Liver (tissue), 9 donors: ENCODE measurements around the gene NPNT. TPM values are rescaled to one million over a fixed set of nuclear protein-coding genes. Genes with fewer than 3 reads are reported as not detected.

ENCODE experiments used
- DNase-seq: peaks from one replicate; pipeline ENCODE4 v3.0.0-alpha.2; 2017; ENCODE audit warnings: low spot score
- H3K27ac ChIP-seq, 2 donors: one replicate each; pipeline ENCODE4 v1.7.0; 2013; ENCODE audit warnings: inconsistent platforms in 2 of 2, low read length in 2 of 2, control low read depth in 1 of 2, low read depth in 1 of 2, mild to moderate bottlenecking in 1 of 2
- H3K27me3 ChIP-seq, 4 donors: one replicate each; pipeline versions ENCODE4 v1.6.1 to v1.7.0; 2013; ENCODE audit warnings: low read length in 3 of 4, inconsistent platforms in 1 of 4, mild to moderate bottlenecking in 1 of 4, moderate library complexity in 1 of 4; ENCODE audit not compliant: control insufficient read depth in 4 of 4, insufficient read depth in 4 of 4
- H3K36me3 ChIP-seq, 4 donors: one replicate each; pipeline versions ENCODE4 v1.6.1 to v1.7.0; 2013; ENCODE audit warnings: low read length in 3 of 4, mild to moderate bottlenecking in 3 of 4, low read depth in 1 of 4, moderate library complexity in 1 of 4; ENCODE audit not compliant: control insufficient read depth in 4 of 4, insufficient read depth in 3 of 4
- H3K4me1 ChIP-seq, 4 donors: one replicate each; pipeline versions ENCODE4 v1.6.1 to v1.7.0; 2013; ENCODE audit warnings: low read length in 3 of 4, mild to moderate bottlenecking in 3 of 4, moderate library complexity in 1 of 4; ENCODE audit not compliant: control insufficient read depth in 4 of 4, insufficient read depth in 4 of 4
- H3K4me3 ChIP-seq, 3 donors: one replicate each; pipeline versions ENCODE4 v1.6.1 to v1.7.0; 2013; ENCODE audit warnings: low read length in 3 of 3, control low read depth in 1 of 3, low read depth in 1 of 3, mild to moderate bottlenecking in 1 of 3
- H3K9ac ChIP-seq, 2 donors: one replicate each; pipeline ENCODE4 v1.7.0; 2013; ENCODE audit warnings: low read length in 2 of 2, mild to moderate bottlenecking in 2 of 2, moderate library complexity in 2 of 2, control low read depth in 1 of 2, low read depth in 1 of 2
- H3K9me3 ChIP-seq, 4 donors: one replicate each; pipeline versions ENCODE4 v1.6.1 to v1.7.0; 2013; ENCODE audit warnings: low read length in 3 of 4; ENCODE audit not compliant: control insufficient read depth in 4 of 4
- ATF3 ChIP-seq: IDR thresholded peaks from 2 replicates; pipeline ENCODE4 v1.6.1; 2016; ENCODE audit warnings: antibody characterized with exemption
- EGR1 ChIP-seq, 2 donors: IDR thresholded peaks; 2 replicates each; pipeline ENCODE4 v1.6.1; 2016 to 2018; ENCODE audit warnings: antibody characterized with exemption in 2 of 2, low read depth in 2 of 2
- FOXA1 ChIP-seq: IDR thresholded peaks from 2 replicates; pipeline ENCODE4 v1.6.1; 2016; ENCODE audit warnings: antibody characterized with exemption
- FOXA2 ChIP-seq: IDR thresholded peaks from 2 replicates; pipeline ENCODE4 v1.6.1; 2016; ENCODE audit warnings: antibody characterized with exemption
- GABPA ChIP-seq, 2 donors: IDR thresholded peaks in 1 of 2; conservative IDR thresholded peaks in 1 of 2; 2 replicates each; pipeline ENCODE4 v1.6.1; 2016; ENCODE audit warnings: antibody characterized with exemption in 2 of 2, mild to moderate bottlenecking in 1 of 2, moderate library complexity in 1 of 2
- HNF4A ChIP-seq, 2 donors: conservative IDR thresholded peaks; 2 replicates each; pipeline ENCODE4 v1.6.1; 2016; ENCODE audit warnings: antibody characterized with exemption in 2 of 2, mild to moderate bottlenecking in 2 of 2
- HNF4G ChIP-seq: IDR thresholded peaks from 2 replicates; pipeline ENCODE4 v1.6.1; 2016; ENCODE audit warnings: antibody characterized with exemption
- JUND ChIP-seq, 2 donors: IDR thresholded peaks; 2 replicates each; pipeline ENCODE4 v1.6.1; 2016; ENCODE audit warnings: antibody characterized with exemption in 2 of 2
- NR2F2 ChIP-seq: IDR thresholded peaks from 2 replicates; pipeline ENCODE4 v1.6.1; 2016; ENCODE audit warnings: antibody characterized with exemption
- RAD21 ChIP-seq, 2 donors: IDR thresholded peaks; 2 replicates each; pipeline ENCODE4 v1.6.1; 2016; ENCODE audit warnings: antibody characterized with exemption in 2 of 2, mild to moderate bottlenecking in 2 of 2
- RXRA ChIP-seq, 2 donors: IDR thresholded peaks; 2 replicates each; pipeline ENCODE4 v1.6.1; 2017 to 2018; ENCODE audit warnings: antibody characterized with exemption in 2 of 2, mild to moderate bottlenecking in 1 of 2
- SP1 ChIP-seq: IDR thresholded peaks from 2 replicates; pipeline ENCODE4 v1.6.1; 2018; ENCODE audit warnings: antibody characterized with exemption, mild to moderate bottlenecking
- TAF1 ChIP-seq: conservative IDR thresholded peaks from 2 replicates; pipeline ENCODE4 v1.6.1; 2016; ENCODE audit warnings: antibody characterized with exemption, mild to moderate bottlenecking
- YY1 ChIP-seq: IDR thresholded peaks from 2 replicates; pipeline ENCODE4 v1.6.1; 2016; ENCODE audit warnings: antibody characterized with exemption, mild to moderate bottlenecking
- ZBTB33 ChIP-seq: IDR thresholded peaks from 2 replicates; pipeline ENCODE4 v1.6.1; 2016; ENCODE audit warnings: antibody characterized with exemption
- WGBS: extraction: QIAGEN DNeasy Blood & Tissue Kit; methylation state at CpG from one replicate; pipeline ENCODE4 v1.1.7; 2013; 5-methylcytosine and 5-hydroxymethylcytosine counted together
- polyA plus RNA-seq, 2 donors: library from polyadenylated mRNA; stranded (reverse) in 1 of 2; unstranded in 1 of 2; fragments of 200-250 nt in 1 of 2; fragments of >200 nt in 1 of 2; fragmentation: Nextera tagmentation in 1 of 2; extraction: Ambion mirVana in 1 of 2; gene quantifications; one replicate each; pipeline versions ENCODE4 v1.2.1 to v1.2.3, GENCODE V29; 2013 to 2015
- total RNA-seq, 2 donors: library from RNA; depleted of rRNA; stranded (reverse); fragments of >200 nt; gene quantifications; one replicate each; pipeline ENCODE4 v1.2.3, GENCODE V29; 2014
- TF ChIP-seq, protein P1 (sequence below): IDR thresholded peaks from 2 replicates; pipeline ENCODE4 v1.6.1; 2016; ENCODE audit warnings: antibody characterized with exemption, mild to moderate bottlenecking
- donor health status: healthy.
- donor health status: healthy.
- donor health status: healthy.
- donor health status: healthy.
- donor health status: healthy.

Gene NPNT
- total and polyA plus RNA-seq, 4 donors: 1.3 to 4.4 (median 2.0) TPM

DNA sequence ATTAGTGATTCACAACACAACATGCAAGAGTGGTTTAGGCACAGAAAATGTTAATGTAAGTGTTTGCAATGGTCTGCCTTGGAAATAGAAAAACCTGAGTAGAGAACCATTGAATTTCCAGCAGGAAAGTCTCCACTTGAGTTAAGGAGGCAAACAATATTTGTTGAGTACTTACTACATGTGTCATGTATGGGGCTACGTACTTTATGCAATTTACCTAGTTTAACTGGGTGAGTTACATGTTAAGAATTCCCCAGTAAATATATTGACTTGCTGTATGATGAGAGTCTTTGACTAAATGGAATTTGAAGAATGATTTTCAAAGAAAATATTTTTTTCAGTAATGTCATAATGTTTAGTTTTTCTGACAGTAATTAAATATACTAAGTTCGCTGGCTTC, 7.8 kb upstream of the NPNT start:
- no peak for DNase-seq
- Histone ChIP-seq H3K4me3 (no peak overlapping the region), H3K27ac (no peak overlapping the region), H3K9me3 (no peaks in the 10 kb centered on the region), H3K4me1 (no peaks in the 10 kb centered on the region), H3K36me3 (no peaks in the 10 kb centered on the region), H3K9ac (no peak overlapping the region), H3K27me3 (peaks cover 0 to 4% (median 0%) of the 10 kb centered on the region in 4 donors)
- TF ChIP-seq RXRA (IDR thresholded peaks at IDR 0.05) (no peak), TAF1 (no peak), ZBTB33 (no peak), YY1 (no peak), RAD21 (IDR thresholded peaks at IDR 0.05) (no peak), HNF4G (no peak), SP1 (no peak)
- 78% methylated on average over 2 of the region's 2 CpGs for WGBS

DNA sequence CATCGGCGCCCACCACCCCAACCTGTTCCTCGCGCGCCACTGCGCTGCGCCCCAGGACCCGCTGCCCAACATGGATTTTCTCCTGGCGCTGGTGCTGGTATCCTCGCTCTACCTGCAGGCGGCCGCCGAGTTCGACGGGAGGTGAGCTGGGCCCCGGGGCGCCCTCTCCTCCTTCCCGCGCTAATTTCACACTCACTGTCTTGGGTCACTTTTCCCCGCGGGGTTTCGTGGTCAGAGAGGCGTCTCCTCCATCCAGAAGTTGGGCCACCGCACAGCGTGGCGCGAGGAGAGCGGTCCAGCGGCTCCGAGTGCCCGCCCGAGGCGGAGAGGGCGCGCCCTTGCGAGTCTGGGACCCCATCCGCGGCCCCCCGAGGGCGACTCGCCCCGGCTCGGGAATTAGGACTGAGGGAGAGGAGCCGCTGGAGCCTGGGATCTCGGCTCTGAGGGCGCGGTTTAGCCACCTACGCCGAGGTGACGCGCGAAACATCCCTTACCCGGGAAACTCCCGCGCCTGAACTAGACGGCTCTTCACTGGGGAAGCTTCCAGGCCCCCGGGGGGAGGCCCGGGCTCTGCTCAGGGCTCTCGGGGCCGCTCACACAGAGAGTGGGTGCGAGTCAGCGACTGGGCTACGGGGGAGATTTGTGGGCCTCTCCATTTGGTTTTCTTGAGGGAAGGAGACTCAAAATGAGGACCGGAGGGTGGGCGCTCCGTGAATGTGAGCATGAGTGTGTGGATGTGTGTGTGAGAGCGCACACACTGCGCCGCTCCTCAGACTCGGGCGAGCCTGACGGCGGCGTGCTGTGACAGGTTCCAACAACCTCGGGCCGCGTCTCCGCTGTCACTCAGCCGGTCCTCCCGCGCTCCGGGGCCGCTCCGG, 551 bp downstream of the NPNT start:
- Histone ChIP-seq H3K9me3 (no peaks in the 10 kb centered on the region), H3K4me1 (peaks cover 0 to 16% (median 5%) of the 10 kb centered on the region in 4 donors), H3K4me3 (peak overlapping the region in 2 of 3 donors; percentile 5 to 32), H3K27me3 (peaks cover 4 to 20% (median 5%) of the 10 kb centered on the region in 4 donors), H3K36me3 (no peaks in the 10 kb centered on the region), H3K9ac (no peak overlapping the region), H3K27ac (no peak overlapping the region)
- DNase-seq: no peak
- TF ChIP-seq ZBTB33 (no peak), SP1 (no peak), HNF4G (no peak), EGR1 (IDR thresholded peaks at IDR 0.05; ENCODE audit: low read depth in 2 of 2) (no peak)
- 2% methylated on average over 84 of the region's 84 CpGs for WGBS

GRCh38 chr4:105896461-105896942, 1.2 kb downstream of the NPNT start:
- H3K36me3 ChIP-seq: no peaks in the 10 kb centered on the region
- peaks cover 4 to 20% (median 5%) of the 10 kb centered on the region in 4 donors for H3K27me3 ChIP-seq
- H3K4me1 ChIP-seq: peaks cover 0 to 16% (median 5%) of the 10 kb centered on the region in 4 donors
- 4% methylated on average over 22 of the region's 22 CpGs for whole genome bisulfite sequencing
- no peak overlapping the region for H3K27ac ChIP-seq
- H3K9me3 ChIP-seq: no peaks in the 10 kb centered on the region
- DNase-seq: no peak
- no peak overlapping the region for H3K9ac ChIP-seq
- H3K4me3 ChIP-seq: peak overlapping the region in 2 of 3 donors; percentile 5 to 32
- TF ChIP-seq YY1 (no peak), NR2F2 (no peak), ATF3 (no peak), ZBTB33 (no peak), FOXA2 (no peak), GABPA (IDR thresholded peaks at IDR 0.05 in 1 of 2, conservative IDR thresholded peaks at IDR 0.05 in 1 of 2) (no peak), JUND (IDR thresholded peaks at IDR 0.05) (no peak), TAF1 (no peak), SP1 (no peak), RAD21 (IDR thresholded peaks at IDR 0.05) (no peak), HNF4A (conservative IDR thresholded peaks at IDR 0.05) (no peak), HNF4G (no peak), FOXA1 (no peak), EGR1 (IDR thresholded peaks at IDR 0.05; ENCODE audit: low read depth in 2 of 2) (no peak)
- TF ChIP-seq, protein P1, sequence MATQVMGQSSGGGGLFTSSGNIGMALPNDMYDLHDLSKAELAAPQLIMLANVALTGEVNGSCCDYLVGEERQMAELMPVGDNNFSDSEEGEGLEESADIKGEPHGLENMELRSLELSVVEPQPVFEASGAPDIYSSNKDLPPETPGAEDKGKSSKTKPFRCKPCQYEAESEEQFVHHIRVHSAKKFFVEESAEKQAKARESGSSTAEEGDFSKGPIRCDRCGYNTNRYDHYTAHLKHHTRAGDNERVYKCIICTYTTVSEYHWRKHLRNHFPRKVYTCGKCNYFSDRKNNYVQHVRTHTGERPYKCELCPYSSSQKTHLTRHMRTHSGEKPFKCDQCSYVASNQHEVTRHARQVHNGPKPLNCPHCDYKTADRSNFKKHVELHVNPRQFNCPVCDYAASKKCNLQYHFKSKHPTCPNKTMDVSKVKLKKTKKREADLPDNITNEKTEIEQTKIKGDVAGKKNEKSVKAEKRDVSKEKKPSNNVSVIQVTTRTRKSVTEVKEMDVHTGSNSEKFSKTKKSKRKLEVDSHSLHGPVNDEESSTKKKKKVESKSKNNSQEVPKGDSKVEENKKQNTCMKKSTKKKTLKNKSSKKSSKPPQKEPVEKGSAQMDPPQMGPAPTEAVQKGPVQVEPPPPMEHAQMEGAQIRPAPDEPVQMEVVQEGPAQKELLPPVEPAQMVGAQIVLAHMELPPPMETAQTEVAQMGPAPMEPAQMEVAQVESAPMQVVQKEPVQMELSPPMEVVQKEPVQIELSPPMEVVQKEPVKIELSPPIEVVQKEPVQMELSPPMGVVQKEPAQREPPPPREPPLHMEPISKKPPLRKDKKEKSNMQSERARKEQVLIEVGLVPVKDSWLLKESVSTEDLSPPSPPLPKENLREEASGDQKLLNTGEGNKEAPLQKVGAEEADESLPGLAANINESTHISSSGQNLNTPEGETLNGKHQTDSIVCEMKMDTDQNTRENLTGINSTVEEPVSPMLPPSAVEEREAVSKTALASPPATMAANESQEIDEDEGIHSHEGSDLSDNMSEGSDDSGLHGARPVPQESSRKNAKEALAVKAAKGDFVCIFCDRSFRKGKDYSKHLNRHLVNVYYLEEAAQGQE: no peak
